Naive thymus-derived CD4-positive, alpha-beta T cell (primary cell): ENCODE data around the gene FAHD2A. TPM values are rescaled to one million over a fixed set of nuclear protein-coding genes. Genes with fewer than 3 reads are reported as not detected.
A peak's percentile ranks its signal among the peaks of the same experiment; 100 is the strongest.

Experiments used
- ATAC-seq: fragments of 150-1000 bp; cut with Tn5 transposase; 2 replicates; pipeline ENCODE4 v1.10.0; 2021; ENCODE audit warnings: mild to moderate bottlenecking, moderate library complexity
- CTCF ChIA-PET: fragments of 350-600 bp; sonication (Branson Sonifier 250); formaldehyde crosslinking; loops from one replicate; lab custom pipeline; 2021; ENCODE audit warnings: antibody characterized with exemption; lab: Charles Lee
- POLR2A ChIA-PET: fragments of 350-600 bp; sonication (Branson Sonifier 250); formaldehyde crosslinking; loops from one replicate; lab custom pipeline; 2021; ENCODE audit warnings: antibody characterized with exemption, inconsistent platforms; lab: Charles Lee
- DNase-seq, 9 donors: peaks; one replicate each; pipeline versions ENCODE4 v3.0.0 to v3.0.0-alpha.2; 2020 to 2022; ENCODE audit warnings: mixed read lengths in 1 of 9
- H3K27ac ChIP-seq: one replicate; pipeline ENCODE4 v1.7.0; 2013; ENCODE audit warnings: mild to moderate bottlenecking, low read depth, low read length, moderate library complexity
- H3K27me3 ChIP-seq, 2 donors: one replicate each; pipeline ENCODE4 v1.7.0; 2013; ENCODE audit warnings: low read length in 2 of 2, mild to moderate bottlenecking in 2 of 2, moderate library complexity in 2 of 2; ENCODE audit not compliant: control insufficient read depth in 2 of 2, insufficient read depth in 2 of 2
- H3K36me3 ChIP-seq, 3 experiments: 1 replicate in 2 of 3; 2 replicates in 1 of 3; pipeline ENCODE4 v1.7.0; 2013; ENCODE audit warnings: low read length in 3 of 3, mild to moderate bottlenecking in 3 of 3, moderate library complexity in 1 of 3; ENCODE audit not compliant: insufficient read depth in 3 of 3, control insufficient read depth in 2 of 3
- H3K4me1 ChIP-seq, 2 donors: one replicate each; pipeline ENCODE4 v1.7.0; 2013; ENCODE audit warnings: low read length in 2 of 2, mild to moderate bottlenecking in 2 of 2, moderate library complexity in 1 of 2; ENCODE audit not compliant: control insufficient read depth in 2 of 2, insufficient read depth in 2 of 2
- H3K4me3 ChIP-seq: 2 replicates; pipeline ENCODE4 v1.7.0; 2013; ENCODE audit warnings: mild to moderate bottlenecking, low read length
- H3K9me3 ChIP-seq, 3 experiments: 1 replicate in 2 of 3; 2 replicates in 1 of 3; pipeline ENCODE4 v1.7.0; 2013; ENCODE audit warnings: low read length in 3 of 3; ENCODE audit not compliant: control insufficient read depth in 2 of 3
- H3K27ac Mint-ChIP-seq, 9 donors: one replicate each; pipeline ENCODE4 v1.8.0; 2020 to 2022; ENCODE audit warnings: mixed read lengths in 9 of 9, mild to moderate bottlenecking in 8 of 9, moderate library complexity in 5 of 9, inconsistent platforms in 2 of 9
- H3K27me3 Mint-ChIP-seq, 5 donors: one replicate each; pipeline ENCODE4 v1.8.0; 2021 to 2022; ENCODE audit warnings: mixed read lengths in 5 of 5, mild to moderate bottlenecking in 1 of 5
- H3K36me3 Mint-ChIP-seq, 5 donors: one replicate each; pipeline ENCODE4 v1.8.0; 2020 to 2022; ENCODE audit warnings: mixed read lengths in 5 of 5, mild to moderate bottlenecking in 3 of 5, inconsistent platforms in 1 of 5
- H3K4me1 Mint-ChIP-seq, 7 donors: one replicate each; pipeline ENCODE4 v1.8.0; 2020 to 2022; ENCODE audit warnings: mixed read lengths in 7 of 7, mild to moderate bottlenecking in 3 of 7, inconsistent platforms in 1 of 7
- H3K4me3 Mint-ChIP-seq, 10 donors: one replicate each; pipeline ENCODE4 v1.8.0; 2020 to 2022; ENCODE audit warnings: mild to moderate bottlenecking in 10 of 10, mixed read lengths in 10 of 10, moderate library complexity in 6 of 10, inconsistent platforms in 2 of 10
- H3K9me3 Mint-ChIP-seq, 11 donors: one replicate each; pipeline ENCODE4 v1.8.0; 2020 to 2022; ENCODE audit warnings: mixed read lengths in 11 of 11, mild to moderate bottlenecking in 4 of 11, inconsistent platforms in 1 of 11, moderate library complexity in 1 of 11
- intact Hi-C, 2 donors: fragments of 100-400 bp; cut with micrococcal nuclease; formaldehyde crosslinking; loops; one replicate each; pipeline ENCODE4 v1.15.1; 2023
- polyA plus RNA-seq, 2 donors: library from polyadenylated mRNA; unstranded; fragments of 300-500 nt; fragmentation: Illumina TruSeq; gene quantifications; one replicate each; pipeline ENCODE4 v1.2.3, GENCODE V29; 2021
- total RNA-seq, 6 experiments: library from RNA in 5 of 6; stranded (reverse) in 5 of 6; gene quantifications; 1 replicate in 5 of 6; 2 replicates in 1 of 6; pipeline ENCODE4 v1.2.3 and lab custom pipeline; 2021 to 2026

Gene FAHD2A
- total and polyA plus RNA-seq, 7 experiments from 2014 or later = 17.9 to 41.4 (median 23.1) TPM

GRCh38 chr2:95356821-95357700 lies 45.4 kb upstream of the FAHD2A start:
- Mint-ChIP-seq H3K27ac (no peak overlapping the region), H3K27me3 (peaks cover 0 to 21% (median 3%) of the 10 kb centered on the region in 5 donors), H3K4me3 (no peak overlapping the region), H3K36me3 (no peaks in the 10 kb centered on the region), H3K9me3 (peaks cover 0 to 5% (median 0%) of the 10 kb centered on the region in 11 donors), H3K4me1 (no peaks in the 10 kb centered on the region)
- Histone ChIP-seq H3K27me3 (no peaks in the 10 kb centered on the region), H3K4me3 (no peak overlapping the region), H3K27ac (no peak overlapping the region), H3K4me1 (no peaks in the 10 kb centered on the region), H3K9me3 (no peaks in the 10 kb centered on the region), H3K36me3 (no peaks in the 10 kb centered on the region)
- CTCF ChIA-PET = no interaction called here
- intact Hi-C loops = no loop called here
- DNase-seq = no peak
- POLR2A ChIA-PET = no interaction called here
- ATAC-seq = no peak

- POLR2A ChIA-PET = no interaction called here
- H3K9me3 Mint-ChIP-seq = peaks cover 0 to 5% (median 0%) of the 10 kb centered on the region in 11 donors
- DNase-seq (no peak), ATAC-seq (no peak)
- H3K27me3 Mint-ChIP-seq = peaks cover 0 to 21% (median 3%) of the 10 kb centered on the region in 5 donors
- CTCF ChIA-PET = no interaction called here
- Histone ChIP-seq H3K4me1 (no peaks in the 10 kb centered on the region), H3K4me3 (no peak overlapping the region), H3K27me3 (no peaks in the 10 kb centered on the region), H3K36me3 (no peaks in the 10 kb centered on the region), H3K9me3 (no peaks in the 10 kb centered on the region), H3K27ac (no peak overlapping the region)
- no peaks in the 10 kb centered on the region for H3K4me1 Mint-ChIP-seq
- intact Hi-C loops = no loop called here
- no peak overlapping the region for H3K4me3 Mint-ChIP-seq
- H3K36me3 Mint-ChIP-seq = no peaks in the 10 kb centered on the region
- no peak overlapping the region for H3K27ac Mint-ChIP-seq
These were observed 44.7 kb upstream of the FAHD2A start for GRCh38 chr2:95357717-95358280.

GRCh38 chr2:95359031-95359430 lies 43.5 kb upstream of the FAHD2A start:
- POLR2A ChIA-PET = no interaction called here
- Histone ChIP-seq H3K27ac (no peak overlapping the region), H3K9me3 (no peaks in the 10 kb centered on the region), H3K36me3 (no peaks in the 10 kb centered on the region), H3K4me3 (no peak overlapping the region), H3K4me1 (no peaks in the 10 kb centered on the region), H3K27me3 (no peaks in the 10 kb centered on the region)
- ATAC-seq = no peak
- H3K4me1 Mint-ChIP-seq = no peaks in the 10 kb centered on the region
- H3K27me3 Mint-ChIP-seq = peaks cover 0 to 21% (median 5%) of the 10 kb centered on the region in 5 donors
- no peaks in the 10 kb centered on the region for H3K36me3 Mint-ChIP-seq
- H3K9me3 Mint-ChIP-seq = peaks cover 0 to 5% (median 0%) of the 10 kb centered on the region in 11 donors
- CTCF ChIA-PET = no interaction called here
- H3K4me3 Mint-ChIP-seq = no peak overlapping the region
- no peak overlapping the region for H3K27ac Mint-ChIP-seq
- DNase-seq = no peak
- intact Hi-C loops = no loop called here

- H3K27me3 Mint-ChIP-seq = peaks cover 0 to 21% (median 6%) of the 10 kb centered on the region in 5 donors
- ATAC-seq = no peak
- no peak overlapping the region for H3K4me3 Mint-ChIP-seq
- CTCF ChIA-PET = no interaction called here
- POLR2A ChIA-PET = no interaction called here
- H3K36me3 Mint-ChIP-seq = no peaks in the 10 kb centered on the region
- intact Hi-C loops = no loop called here
- no peak for DNase-seq
- no peak overlapping the region for H3K4me3 ChIP-seq
- H3K9me3 Mint-ChIP-seq = peaks cover 0 to 5% (median 0%) of the 10 kb centered on the region in 11 donors
- no peaks in the 10 kb centered on the region for H3K36me3 ChIP-seq
- H3K27ac Mint-ChIP-seq = no peak overlapping the region
- H3K9me3 ChIP-seq = no peaks in the 10 kb centered on the region
- H3K27me3 ChIP-seq = no peaks in the 10 kb centered on the region
- no peaks in the 10 kb centered on the region for H3K4me1 Mint-ChIP-seq
- H3K27ac ChIP-seq = no peak overlapping the region
- H3K4me1 ChIP-seq = no peaks in the 10 kb centered on the region
These were observed 43.0 kb upstream of the FAHD2A start for GRCh38 chr2:95359501-95359930.

GRCh38 chr2:95361216-95361980 lies 41.1 kb upstream of the FAHD2A start:
- Histone ChIP-seq H3K9me3 (no peaks in the 10 kb centered on the region), H3K27me3 (no peaks in the 10 kb centered on the region), H3K27ac (no peak overlapping the region), H3K4me1 (no peaks in the 10 kb centered on the region), H3K36me3 (no peaks in the 10 kb centered on the region), H3K4me3 (no peak overlapping the region)
- ChIA-PET CTCF (no interaction called here), POLR2A (no interaction called here)
- no peak overlapping the region for H3K4me3 Mint-ChIP-seq
- no peaks in the 10 kb centered on the region for H3K36me3 Mint-ChIP-seq
- no peak overlapping the region for H3K27ac Mint-ChIP-seq
- H3K4me1 Mint-ChIP-seq = no peaks in the 10 kb centered on the region
- peaks cover 5 to 21% (median 7%) of the 10 kb centered on the region in 5 donors for H3K27me3 Mint-ChIP-seq
- peak; percentile 20 for ATAC-seq
- H3K9me3 Mint-ChIP-seq = no peaks in the 10 kb centered on the region
- no peak for DNase-seq
- intact Hi-C loops = no loop called here

- no peak for ATAC-seq
- Histone ChIP-seq H3K36me3 (no peaks in the 10 kb centered on the region), H3K27ac (no peak overlapping the region), H3K9me3 (no peaks in the 10 kb centered on the region), H3K27me3 (no peaks in the 10 kb centered on the region), H3K4me3 (no peak overlapping the region), H3K4me1 (no peaks in the 10 kb centered on the region)
- no peak for DNase-seq
- Mint-ChIP-seq H3K36me3 (no peaks in the 10 kb centered on the region), H3K27me3 (peaks cover 5 to 21% (median 10%) of the 10 kb centered on the region in 5 donors), H3K4me1 (no peaks in the 10 kb centered on the region), H3K4me3 (no peak overlapping the region), H3K27ac (no peak overlapping the region), H3K9me3 (no peaks in the 10 kb centered on the region)
- intact Hi-C loops = no loop called here
- POLR2A ChIA-PET = no interaction called here
- CTCF ChIA-PET = no interaction called here
These were observed 40.0 kb upstream of the FAHD2A start for GRCh38 chr2:95362486-95362885.
